Activated CD8-positive, alpha-beta T cell treated with anti-CD3 and anti-CD28 coated beads, Interleukin-2, amount 10 ng/mL, durations not matched to agents 7 days and 5 days (primary cell): ENCODE data around the gene TWNK. TPM values are rescaled to one million over a fixed set of nuclear protein-coding genes. Genes with fewer than 3 reads are reported as not detected.

Source experiments
- ATAC-seq: fragments of 150-1000 bp; cut with Tn5 transposase; one replicate; pipeline ENCODE4 v1.10.0; 2021; ENCODE audit warnings: moderate library complexity
- CTCF ChIA-PET: fragments of 350-600 bp; sonication (Branson Sonifier 250); formaldehyde crosslinking; loops from one replicate; lab custom pipeline; 2021; ENCODE audit warnings: antibody characterized with exemption; lab: Charles Lee
- POLR2A ChIA-PET: fragments of 350-600 bp; sonication (Branson Sonifier 250); formaldehyde crosslinking; loops from one replicate; lab custom pipeline; 2021; ENCODE audit warnings: antibody characterized with exemption; lab: Charles Lee
- DNase-seq: peaks from one replicate; pipeline ENCODE4 v3.0.0-alpha.2; 2020
- H3K27ac Mint-ChIP-seq: one replicate; pipeline ENCODE4 v1.8.0; 2021; ENCODE audit warnings: mild to moderate bottlenecking, mixed read lengths
- H3K27me3 Mint-ChIP-seq: one replicate; pipeline ENCODE4 v1.8.0; 2021; ENCODE audit warnings: low read depth, mixed read lengths
- H3K36me3 Mint-ChIP-seq: one replicate; pipeline ENCODE4 v1.8.0; 2021; ENCODE audit warnings: low read depth, mixed read lengths
- H3K4me1 Mint-ChIP-seq: one replicate; pipeline ENCODE4 v1.8.0; 2021; ENCODE audit warnings: low read depth, mixed read lengths
- H3K4me3 Mint-ChIP-seq: one replicate; pipeline ENCODE4 v1.8.0; 2021; ENCODE audit warnings: mild to moderate bottlenecking, mixed read lengths
- H3K9me3 Mint-ChIP-seq: one replicate; pipeline ENCODE4 v1.8.0; 2022; ENCODE audit warnings: mixed read lengths; ENCODE audit not compliant: insufficient read depth
- total RNA-seq, 2 experiments: library from RNA; stranded (reverse); gene quantifications; one replicate each; pipeline ENCODE4 v1.2.3, GENCODE V29; 2021

Gene TWNK
- total RNA-seq, 2 experiments from 2014 or later, result 11.8 to 13.3 TPM

DNA sequence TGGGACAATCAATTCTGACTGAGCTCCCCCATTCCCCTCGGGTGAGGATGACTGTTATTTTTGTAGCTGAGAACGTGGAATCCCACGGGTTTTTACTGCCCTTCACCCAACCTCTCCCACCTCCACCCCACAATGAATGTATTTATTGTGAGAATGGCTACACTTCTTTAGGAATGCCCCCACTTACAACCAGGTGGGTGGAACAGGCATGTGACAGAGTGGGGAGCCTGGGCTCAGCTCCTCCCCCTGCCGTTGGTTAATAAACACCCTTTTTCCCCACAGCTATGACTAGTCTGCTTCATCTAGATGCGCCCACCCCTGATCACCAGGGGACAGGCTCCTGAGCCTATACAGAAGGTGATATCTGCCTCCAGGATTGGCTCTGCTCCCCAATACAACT, 2.0 kb upstream of the TWNK start:
- DNase-seq (no peak), ATAC-seq (no peak)
- Mint-ChIP-seq H3K27me3 (no peaks in the 10 kb centered on the region), H3K27ac (no peak overlapping the region), H3K9me3 (no peaks in the 10 kb centered on the region), H3K4me1 (peaks cover 41% of the 10 kb centered on the region), H3K36me3 (peaks cover 18% of the 10 kb centered on the region), H3K4me3 (no peak overlapping the region)
- CTCF ChIA-PET, result interaction anchor here (1.5 to 6.0 kb wide), 2 partner anchors 12 to 16 kb away, joined by 4 to 60 read pairs; partner anchors contain the start of genes LZTS2 and SEMA4G
- POLR2A ChIA-PET, result no interaction called here

DNA sequence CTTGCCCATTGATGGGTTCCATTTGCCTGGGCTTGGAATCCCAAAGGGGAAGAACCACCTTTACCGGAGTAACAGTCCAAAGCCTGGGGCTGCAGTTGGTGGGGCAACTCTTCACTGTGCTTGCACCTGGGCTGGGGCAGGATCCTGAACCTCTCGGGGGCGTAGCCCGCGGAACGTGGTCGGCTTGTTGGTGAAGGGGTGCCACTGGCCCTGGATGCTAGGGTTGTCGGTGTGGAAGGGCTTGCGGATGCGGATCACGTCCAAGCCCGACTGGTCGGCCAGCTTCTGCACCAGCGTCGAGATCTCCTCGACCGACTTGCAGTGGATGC, 756 bp upstream of the TWNK start:
- no peak for ATAC-seq
- ChIA-PET POLR2A (no interaction called here), CTCF (interaction anchor here (1.7 to 6.0 kb wide), 2 partner anchors 11 to 28 kb away, joined by 7 to 60 read pairs; partner anchors contain the start of gene LZTS2)
- Mint-ChIP-seq H3K27ac (peak overlapping the region; percentile 4), H3K27me3 (no peaks in the 10 kb centered on the region), H3K4me1 (peaks cover 44% of the 10 kb centered on the region), H3K36me3 (peaks cover 29% of the 10 kb centered on the region), H3K4me3 (peak overlapping the region; percentile 88), H3K9me3 (no peaks in the 10 kb centered on the region)
- DNase-seq, result no peak

DNA sequence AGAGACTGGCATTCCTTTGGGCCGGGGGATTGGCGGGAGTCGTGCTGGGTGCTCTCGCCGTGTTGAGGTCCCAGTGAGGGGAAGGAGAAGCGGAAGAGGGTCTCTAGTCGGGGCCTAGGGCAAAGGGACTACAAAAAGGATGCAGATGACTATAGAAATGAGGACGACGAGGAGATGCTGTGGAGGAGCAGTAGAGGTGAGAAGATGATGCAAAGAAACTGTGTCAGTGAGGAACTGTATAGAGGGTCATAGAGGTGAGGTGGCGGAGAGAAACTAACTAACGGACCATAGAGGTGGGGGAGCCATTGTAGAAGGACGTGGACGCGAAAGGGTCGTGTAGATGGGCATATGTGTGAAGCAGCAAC, 324 bp downstream of the TWNK start:
- Mint-ChIP-seq H3K27me3 (no peaks in the 10 kb centered on the region), H3K4me1 (peaks cover 44% of the 10 kb centered on the region), H3K27ac (peak overlapping the region; percentile 79), H3K9me3 (no peaks in the 10 kb centered on the region), H3K36me3 (peaks cover 31% of the 10 kb centered on the region), H3K4me3 (peak overlapping the region; percentile 88)
- no peak for ATAC-seq
- ChIA-PET CTCF (interaction anchor here (0.9 to 6.0 kb wide), 4 partner anchors 10 to 251 kb away, joined by 3 to 60 read pairs (median 3); partner anchors contain the start of gene LZTS2), POLR2A (interaction anchor here (1.1 kb wide), 1 partner anchor 9 kb away, joined by 5 read pairs; no protein-coding TSS in a partner anchor)
- no peak for DNase-seq

DNA sequence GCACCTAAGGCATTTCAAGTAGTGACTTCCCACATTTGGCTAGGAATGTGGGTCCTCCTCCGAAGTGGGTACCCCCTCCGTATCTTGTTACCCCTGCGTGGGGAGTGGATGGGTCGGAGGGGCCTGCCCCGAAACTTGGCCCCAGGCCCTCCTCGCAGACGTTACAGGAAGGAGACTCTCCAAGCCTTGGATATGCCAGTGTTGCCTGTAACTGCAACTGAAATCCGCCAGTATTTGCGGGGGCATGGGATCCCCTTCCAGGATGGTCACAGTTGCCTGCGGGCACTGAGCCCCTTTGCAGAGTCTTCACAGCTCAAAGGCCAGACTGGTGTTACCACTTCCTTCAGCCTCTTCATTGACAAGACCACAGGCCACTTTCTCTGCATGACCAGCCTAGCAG, 823 bp downstream of the TWNK start:
- Mint-ChIP-seq H3K27ac (no peak overlapping the region), H3K36me3 (peaks cover 33% of the 10 kb centered on the region), H3K4me3 (peak overlapping the region; percentile 88), H3K9me3 (no peaks in the 10 kb centered on the region), H3K4me1 (peaks cover 44% of the 10 kb centered on the region), H3K27me3 (no peaks in the 10 kb centered on the region)
- ChIA-PET CTCF (interaction anchor here (0.9 to 6.0 kb wide), 3 partner anchors 9 to 252 kb away, joined by 3 to 60 read pairs (median 3); partner anchors contain the start of gene LZTS2), POLR2A (interaction anchor here (1.1 kb wide), 1 partner anchor 8 kb away, joined by 5 read pairs; no protein-coding TSS in a partner anchor)
- ATAC-seq (no peak), DNase-seq (no peak)

DNA sequence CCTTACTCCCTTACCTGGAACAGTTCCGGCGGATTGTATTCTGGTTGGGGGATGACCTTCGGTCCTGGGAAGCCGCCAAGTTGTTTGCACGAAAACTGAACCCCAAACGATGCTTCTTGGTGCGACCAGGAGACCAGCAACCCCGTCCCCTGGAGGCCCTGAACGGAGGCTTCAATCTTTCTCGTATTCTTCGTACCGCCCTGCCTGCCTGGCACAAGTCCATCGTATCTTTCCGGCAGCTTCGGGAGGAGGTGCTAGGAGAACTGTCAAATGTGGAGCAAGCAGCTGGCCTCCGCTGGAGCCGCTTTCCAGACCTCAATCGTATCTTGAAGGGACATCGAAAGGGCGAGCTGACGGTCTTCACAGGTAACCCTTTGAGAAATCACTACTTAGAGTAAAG, 1.7 kb downstream of the TWNK start:
- Mint-ChIP-seq H3K9me3 (no peaks in the 10 kb centered on the region), H3K27me3 (no peaks in the 10 kb centered on the region), H3K27ac (no peak overlapping the region), H3K4me3 (peak overlapping the region; percentile 88), H3K36me3 (peaks cover 41% of the 10 kb centered on the region), H3K4me1 (peaks cover 44% of the 10 kb centered on the region)
- CTCF ChIA-PET, result interaction anchor here (1.4 to 6.0 kb wide), 2 partner anchors 8 to 20 kb away, joined by 4 to 60 read pairs; partner anchors contain the start of gene LZTS2
- ATAC-seq (no peak), DNase-seq (no peak)
- POLR2A ChIA-PET, result no interaction called here

DNA sequence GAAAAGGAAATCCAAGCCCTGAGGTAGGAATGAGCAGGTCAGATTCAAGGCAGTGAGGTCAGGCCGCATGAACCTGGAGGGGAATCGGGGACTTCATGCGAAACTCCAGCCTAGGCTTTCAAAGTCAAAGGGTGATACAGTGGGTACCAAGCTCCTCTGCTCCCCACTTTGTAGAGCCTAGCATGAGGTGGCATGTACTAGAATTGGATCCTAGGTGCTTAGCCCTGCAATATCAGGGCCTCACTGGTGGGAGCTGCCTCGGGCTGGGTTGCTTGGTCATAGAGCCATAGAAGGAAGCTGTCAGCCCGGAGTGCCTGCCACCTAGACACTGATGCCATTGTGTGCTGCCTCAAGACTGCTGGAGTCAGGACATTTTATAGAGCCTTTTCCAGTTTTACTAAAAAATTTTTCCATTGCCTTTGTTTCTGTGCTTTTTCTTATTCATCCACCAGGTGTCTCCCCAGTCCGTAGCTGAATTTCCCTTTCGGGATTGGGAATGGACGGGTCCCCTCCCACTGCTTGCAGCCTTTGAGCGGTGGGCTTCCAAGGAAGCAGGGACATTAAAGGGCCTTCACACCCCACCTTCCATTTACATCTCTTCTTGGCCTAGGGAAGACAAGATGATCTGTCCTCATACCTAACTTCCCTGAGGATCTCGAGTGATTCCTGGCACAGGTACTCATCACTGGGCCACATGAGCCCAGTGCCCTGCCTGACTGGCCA, 6.8 kb downstream of the TWNK start:
- ATAC-seq (no peak), DNase-seq (no peak)
- no peaks in the 10 kb centered on the region for H3K9me3 Mint-ChIP-seq
- no peak overlapping the region for H3K27ac Mint-ChIP-seq
- no peaks in the 10 kb centered on the region for H3K27me3 Mint-ChIP-seq
- peaks cover 33% of the 10 kb centered on the region for H3K36me3 Mint-ChIP-seq
- POLR2A ChIA-PET, result no interaction called here
- CTCF ChIA-PET, result interaction anchor here (10.1 kb wide), 1 partner anchor 23 kb away, joined by 154 read pairs; no protein-coding TSS in a partner anchor
- H3K4me3 Mint-ChIP-seq, result no peak overlapping the region
- peaks cover 30% of the 10 kb centered on the region for H3K4me1 Mint-ChIP-seq

DNA sequence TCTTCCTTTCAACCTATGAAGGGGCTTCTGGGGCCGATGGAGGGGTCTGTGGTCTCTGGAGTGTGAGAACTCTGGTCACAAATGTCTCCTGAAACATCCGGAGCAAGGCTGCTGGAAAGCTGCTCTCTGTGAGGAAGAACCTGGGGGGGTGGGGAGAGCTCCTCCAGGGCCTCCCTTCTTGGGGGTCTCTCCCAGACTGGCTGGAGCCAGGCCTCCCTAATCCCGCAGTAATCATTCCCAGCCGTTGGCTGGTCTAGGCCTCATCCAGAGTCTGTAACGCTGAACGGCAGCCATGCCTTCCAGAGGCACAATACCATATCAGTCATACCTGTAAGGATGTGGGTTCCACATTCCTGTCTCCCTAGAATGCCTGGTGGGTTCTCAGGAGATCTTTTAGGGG, 7.8 kb downstream of the TWNK start:
- peaks cover 31% of the 10 kb centered on the region for H3K36me3 Mint-ChIP-seq
- H3K27ac Mint-ChIP-seq, result no peak overlapping the region
- no peaks in the 10 kb centered on the region for H3K27me3 Mint-ChIP-seq
- ATAC-seq (no peak), DNase-seq (no peak)
- CTCF ChIA-PET, result interaction anchor here (4.8 to 10.1 kb wide), 2 partner anchors 8 to 22 kb away, joined by 60 to 154 read pairs; partner anchors contain the start of genes MRPL43 and TWNK
- H3K4me1 Mint-ChIP-seq, result peaks cover 24% of the 10 kb centered on the region
- no peaks in the 10 kb centered on the region for H3K9me3 Mint-ChIP-seq
- H3K4me3 Mint-ChIP-seq, result no peak overlapping the region
- POLR2A ChIA-PET, result no interaction called here

DNA sequence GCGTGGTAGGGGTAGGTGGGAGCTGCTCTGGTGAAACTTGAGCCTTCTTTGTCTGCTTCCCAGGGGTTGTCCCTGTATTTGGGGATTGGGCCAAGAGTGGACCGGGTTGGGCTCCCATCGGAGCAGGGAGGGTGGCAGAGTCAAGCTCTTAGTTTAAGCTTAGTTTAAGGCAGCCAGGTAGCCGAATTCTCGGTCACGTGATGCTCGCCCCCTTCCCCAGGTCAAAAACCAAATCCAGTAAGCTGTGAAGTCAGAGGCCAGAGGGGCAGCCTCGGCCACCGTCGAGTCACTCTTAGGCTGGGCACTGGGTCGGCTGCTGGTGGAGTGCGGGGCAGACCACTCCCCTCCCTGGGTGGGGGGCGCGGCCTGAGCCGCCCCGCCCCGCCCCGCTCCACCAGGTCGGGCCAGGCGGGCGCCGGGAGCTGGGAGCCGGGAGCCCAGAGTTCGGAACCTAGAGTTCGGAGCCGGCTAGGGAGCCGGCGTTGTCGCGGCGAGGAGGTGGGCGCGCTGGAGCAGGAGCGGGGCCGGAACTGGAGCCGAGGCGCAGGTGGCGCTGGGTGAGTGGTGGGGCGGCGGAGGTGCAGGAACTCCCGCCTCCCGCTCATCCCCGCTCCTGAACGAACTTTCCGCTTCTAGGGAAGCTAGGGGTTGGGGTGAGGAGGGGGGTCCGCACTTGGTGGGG, 9.5 kb downstream of the TWNK start:
- ChIA-PET POLR2A (interaction anchor here (0.5 to 1.4 kb wide), 9 partner anchors 9 to 731 kb away, joined by 3 to 5 read pairs (median 3); partner anchors contain the start of genes HIF1AN and TWNK), CTCF (interaction anchor here (0.7 to 10.1 kb wide), 21 partner anchors 10 to 458 kb away, joined by 3 to 154 read pairs (median 4); partner anchors contain the start of genes KAZALD1, MRPL43, PDZD7 and SFXN3)
- Mint-ChIP-seq H3K36me3 (peaks cover 17% of the 10 kb centered on the region), H3K4me3 (peak overlapping the region; percentile 75), H3K4me1 (peaks cover 25% of the 10 kb centered on the region), H3K27me3 (peaks cover 3% of the 10 kb centered on the region), H3K9me3 (no peaks in the 10 kb centered on the region), H3K27ac (peak overlapping the region; percentile 95)
- DNase-seq (peak; percentile 51), ATAC-seq (peak; percentile 32)

DNA sequence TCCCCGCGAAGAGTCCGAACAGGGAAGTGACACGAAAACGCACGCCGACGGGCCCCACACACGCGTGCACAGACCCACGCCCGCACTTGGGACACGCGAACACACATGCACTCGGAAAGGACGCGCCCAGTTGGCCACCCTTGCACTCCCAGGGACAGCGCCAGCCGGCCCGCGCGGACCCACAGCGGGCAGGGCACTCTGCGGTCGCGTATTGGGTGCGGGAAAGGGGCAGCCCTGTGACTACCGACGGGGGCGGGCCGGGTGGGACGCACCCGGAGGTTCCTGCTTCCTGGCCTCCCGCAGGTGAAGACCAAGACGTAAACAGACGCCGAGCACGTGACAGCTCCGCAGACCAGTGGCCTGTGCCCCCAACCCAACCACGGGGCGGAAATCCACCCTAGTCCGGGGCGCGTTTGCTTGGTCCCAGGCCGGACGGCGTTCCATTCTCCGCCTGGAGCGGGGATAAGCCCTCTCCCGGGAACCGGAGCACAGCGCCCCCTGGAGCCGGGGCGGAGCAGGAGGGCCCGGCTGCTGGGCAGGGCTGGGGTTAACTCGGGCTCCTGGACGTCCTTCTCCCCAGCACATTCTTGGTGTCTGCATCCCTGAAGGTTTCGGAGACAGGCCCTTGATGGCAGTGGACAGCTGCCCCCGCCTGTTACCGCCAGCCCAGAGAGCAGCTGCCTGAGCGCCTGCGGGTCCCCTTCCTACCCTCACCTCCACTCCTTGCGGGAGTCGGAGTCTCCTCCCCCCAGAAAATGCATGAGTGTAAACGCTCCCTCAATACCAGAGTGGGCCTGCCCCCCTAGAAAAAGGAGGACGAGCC, 10.2 kb downstream of the TWNK start:
- peaks cover 25% of the 10 kb centered on the region for H3K4me1 Mint-ChIP-seq

DNA sequence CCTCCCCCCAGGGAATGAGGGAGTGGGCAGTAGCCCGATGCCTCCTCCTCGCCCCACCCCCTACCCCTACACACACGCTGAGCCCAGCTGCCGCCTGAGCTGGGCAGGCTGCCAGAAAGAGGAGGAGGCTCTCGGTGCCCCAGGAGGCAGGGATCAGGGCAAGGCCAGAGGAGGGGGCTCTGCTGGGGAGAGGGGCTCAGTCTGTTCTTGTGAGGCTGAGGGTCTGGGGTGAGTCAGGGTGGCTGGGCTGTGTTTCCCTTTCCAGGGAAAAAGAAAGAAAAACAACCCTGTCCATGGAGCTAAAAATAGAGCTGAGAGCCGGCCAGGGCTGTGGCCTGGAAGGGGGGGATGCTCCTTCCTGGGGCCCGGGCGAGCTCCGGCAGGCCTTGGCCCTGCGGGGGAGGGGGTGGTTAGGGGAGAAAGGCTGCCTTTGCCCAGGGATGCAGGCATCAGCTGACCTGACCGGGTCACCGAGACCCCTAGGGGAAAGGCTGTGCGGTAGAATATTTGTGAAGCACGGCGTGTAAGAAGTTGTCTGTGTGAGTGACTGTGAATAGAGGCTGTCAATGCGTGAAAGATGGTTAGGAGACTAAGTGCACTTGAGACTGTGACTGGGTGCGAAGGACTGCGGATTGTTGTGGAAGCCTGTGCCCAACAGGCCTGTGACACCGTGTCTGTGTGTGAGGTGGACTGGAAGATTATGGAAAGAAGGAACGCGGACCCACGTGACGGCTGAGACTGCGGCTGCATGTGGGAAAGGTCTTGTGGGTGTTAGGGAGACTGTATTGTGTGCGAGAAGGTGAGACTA, 11.0 kb downstream of the TWNK start:
- Mint-ChIP-seq H3K9me3 (no peaks in the 10 kb centered on the region), H3K27me3 (peaks cover 3% of the 10 kb centered on the region), H3K27ac (peak overlapping the region; percentile 86), H3K36me3 (peaks cover 11% of the 10 kb centered on the region), H3K4me1 (peaks cover 25% of the 10 kb centered on the region), H3K4me3 (peak overlapping the region; percentile 75)
- CTCF ChIA-PET, result interaction anchor here (0.8 to 10.1 kb wide), 27 partner anchors 9 to 487 kb away, joined by 3 to 154 read pairs (median 4); partner anchors contain the start of genes KAZALD1, MRPL43, PDZD7 and SFXN3
- peak; percentile 29 for ATAC-seq
- DNase-seq, result peak; percentile 71
- POLR2A ChIA-PET, result interaction anchor here (1.2 to 1.3 kb wide), 2 partner anchors 9 to 32 kb away, joined by 3 to 5 read pairs; partner anchors contain the start of genes PDZD7 and SFXN3

More for the DNA sequence above, 10.2 kb downstream of the TWNK start:
- ATAC-seq, result peak; percentile 61
- Mint-ChIP-seq H3K36me3 (peaks cover 15% of the 10 kb centered on the region), H3K9me3 (no peaks in the 10 kb centered on the region), H3K4me3 (peak overlapping the region; percentile 75), H3K27me3 (peaks cover 3% of the 10 kb centered on the region), H3K27ac (peak overlapping the region; percentile 95)
- ChIA-PET CTCF (interaction anchor here (0.8 to 10.1 kb wide), 31 partner anchors 10 to 486 kb away, joined by 3 to 154 read pairs (median 4); partner anchors contain the start of genes KAZALD1, MRPL43, PDZD7 and SFXN3), POLR2A (interaction anchor here (0.5 to 1.4 kb wide), 6 partner anchors 8 to 57 kb away, joined by 3 to 5 read pairs (median 3); partner anchors contain the start of genes PDZD7 and SFXN3)
- DNase-seq, result peak; percentile 74
